Testis (tissue), 3 donors: ENCODE data around the gene NRIP1. TPM values are rescaled to one million over a fixed set of nuclear protein-coding genes. Genes with fewer than 3 reads are reported as not detected.

Source experiments
- DNase-seq: peaks from one replicate; pipeline ENCODE4 v3.0.0-alpha.2; 2019
- H3K27ac ChIP-seq, 2 donors: fragments of 200-600 bp; sonication (generic); one replicate each; pipeline ENCODE4 v1.5.1; 2019
- H3K27me3 ChIP-seq: fragments of 200-600 bp; sonication (generic); one replicate; pipeline ENCODE4 v1.5.1; 2019
- H3K36me3 ChIP-seq: fragments of 200-600 bp; sonication (generic); one replicate; pipeline ENCODE4 v1.5.1; 2017; ENCODE audit warnings: low read depth; ENCODE audit errors: missing control alignments
- H3K4me1 ChIP-seq: fragments of 200-600 bp; sonication (generic); one replicate; pipeline ENCODE4 v1.5.1; 2019
- H3K4me3 ChIP-seq, 2 donors: fragments of 200-600 bp; sonication (generic); one replicate each; pipeline ENCODE4 v1.5.1; 2017 to 2019
- H3K9me3 ChIP-seq: fragments of 200-600 bp; sonication (generic); one replicate; pipeline ENCODE4 v1.5.1; 2017
- POLR2A ChIP-seq: fragments of 450-650 bp; IDR thresholded peaks from one replicate; pipeline ENCODE4 v1.6.1; 2017; ENCODE audit warnings: antibody characterized with exemption, mild to moderate bottlenecking, moderate library complexity
- WGBS, 2 donors: methylation state at CpG; one replicate each; pipeline ENCODE4 v1.1.5; 2018; 5-methylcytosine and 5-hydroxymethylcytosine counted together
- intact Hi-C: fragments of 100-400 bp; cut with DNase I; formaldehyde crosslinking; loops from one replicate; pipeline ENCODE4 v1.15.1; 2023; ENCODE audit warnings: low total_unique reads
- polyA plus RNA-seq: library from polyadenylated mRNA; stranded (reverse); fragments of 350-450 nt; fragmentation: Illumina TruSeq; extraction: RNeasy Lipid Tissue Mini Kit (QIAGEN cat#74804); gene quantifications from one replicate; pipeline ENCODE4 v1.2.3, GENCODE V29; 2014; ENCODE audit warnings: low read depth, low replicate concordance; ENCODE audit not compliant: insufficient read depth
- total RNA-seq, 2 donors: library from RNA; depleted of rRNA; stranded (reverse); fragments of >200 nt; gene quantifications; one replicate each; pipeline ENCODE4 v1.2.3, GENCODE V29; 2016
- TF ChIP-seq, protein P1 (sequence below), 3 experiments: fragments of 450-650 bp in 2 of 3; fragments of 200-600 bp in 1 of 3; sonication (generic) in 1 of 3; IDR thresholded peaks; one replicate each; pipeline ENCODE4 v1.5.1; 2016 to 2019; ENCODE audit warnings: antibody characterized with exemption in 3 of 3, mild to moderate bottlenecking in 2 of 3, moderate library complexity in 1 of 3

The NRIP1 gene
- total and polyA plus RNA-seq, 3 donors from 2014 or later = 18.0 to 36.1 (median 26.8) TPM

- TF ChIP-seq POLR2A = no peak
- TF ChIP-seq, protein P1, sequence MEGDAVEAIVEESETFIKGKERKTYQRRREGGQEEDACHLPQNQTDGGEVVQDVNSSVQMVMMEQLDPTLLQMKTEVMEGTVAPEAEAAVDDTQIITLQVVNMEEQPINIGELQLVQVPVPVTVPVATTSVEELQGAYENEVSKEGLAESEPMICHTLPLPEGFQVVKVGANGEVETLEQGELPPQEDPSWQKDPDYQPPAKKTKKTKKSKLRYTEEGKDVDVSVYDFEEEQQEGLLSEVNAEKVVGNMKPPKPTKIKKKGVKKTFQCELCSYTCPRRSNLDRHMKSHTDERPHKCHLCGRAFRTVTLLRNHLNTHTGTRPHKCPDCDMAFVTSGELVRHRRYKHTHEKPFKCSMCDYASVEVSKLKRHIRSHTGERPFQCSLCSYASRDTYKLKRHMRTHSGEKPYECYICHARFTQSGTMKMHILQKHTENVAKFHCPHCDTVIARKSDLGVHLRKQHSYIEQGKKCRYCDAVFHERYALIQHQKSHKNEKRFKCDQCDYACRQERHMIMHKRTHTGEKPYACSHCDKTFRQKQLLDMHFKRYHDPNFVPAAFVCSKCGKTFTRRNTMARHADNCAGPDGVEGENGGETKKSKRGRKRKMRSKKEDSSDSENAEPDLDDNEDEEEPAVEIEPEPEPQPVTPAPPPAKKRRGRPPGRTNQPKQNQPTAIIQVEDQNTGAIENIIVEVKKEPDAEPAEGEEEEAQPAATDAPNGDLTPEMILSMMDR (IDR thresholded peaks at IDR 0.05) = no peak
- Histone ChIP-seq H3K4me3 (no peak overlapping the region), H3K9me3 (no peaks in the 10 kb centered on the region), H3K36me3 (no peaks in the 10 kb centered on the region), H3K4me1 (peaks cover 6% of the 10 kb centered on the region), H3K27ac (no peak overlapping the region), H3K27me3 (no peaks in the 10 kb centered on the region)
- DNase-seq = no peak
- intact Hi-C loops = no loop called here
- 72 to 78% methylated on average over 11 of the region's 11 CpGs for WGBS, 2 donors
Observed at GRCh38 chr21:15050568-15051377, 14.0 kb downstream of the NRIP1 start.

DNA sequence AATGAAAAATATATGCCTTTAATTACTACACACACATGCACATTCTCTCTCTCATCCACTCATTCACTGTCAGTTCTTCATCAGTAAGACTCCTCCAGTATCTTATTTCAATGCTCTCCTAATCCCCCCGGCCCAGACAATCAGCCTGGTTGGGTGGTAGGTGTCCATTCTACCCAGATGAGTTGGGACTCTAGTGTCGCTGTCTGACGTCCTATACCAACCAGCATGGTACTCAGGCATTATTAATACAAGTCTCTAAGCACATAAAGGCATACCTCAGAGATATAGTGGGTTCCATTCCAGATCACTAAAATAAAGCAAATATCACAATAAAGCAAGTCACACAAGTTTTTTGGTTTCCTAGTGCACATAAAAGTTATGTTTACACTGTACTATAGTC is 19.8 kb downstream of the NRIP1 start:
- no peak overlapping the region for H3K27ac ChIP-seq
- DNase-seq = no peak
- TF ChIP-seq, protein P1 (IDR thresholded peaks at IDR 0.05) = no peak
- no peak for TF ChIP-seq POLR2A
- H3K9me3 ChIP-seq = no peaks in the 10 kb centered on the region
- H3K27me3 ChIP-seq = no peaks in the 10 kb centered on the region
- 80 to 92% methylated on average over 3 of the region's 3 CpGs for WGBS, 2 donors
- no peak overlapping the region for H3K4me3 ChIP-seq
- no peaks in the 10 kb centered on the region for H3K36me3 ChIP-seq
- H3K4me1 ChIP-seq = peaks cover 3% of the 10 kb centered on the region
- intact Hi-C loops = no loop called here

DNA sequence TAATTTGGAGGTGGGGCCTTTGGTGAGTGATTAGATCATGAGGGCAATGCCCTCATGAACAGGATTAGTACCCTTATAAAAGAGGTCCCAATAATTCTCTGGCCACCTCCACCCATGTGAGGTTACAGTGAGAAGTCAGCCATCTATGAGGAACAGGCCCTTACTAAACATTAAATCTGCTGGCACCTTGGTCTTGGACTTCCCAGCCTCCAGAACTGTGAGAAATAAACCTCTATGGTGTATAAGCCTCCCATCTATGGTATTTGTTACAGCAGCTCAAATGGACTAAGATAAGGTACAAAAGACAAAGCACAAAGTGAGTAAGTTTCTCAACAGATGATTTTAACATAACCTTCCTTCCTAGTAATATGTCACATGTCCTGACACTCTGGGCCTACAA is 22.3 kb downstream of the NRIP1 start:
- no peak for TF ChIP-seq POLR2A
- TF ChIP-seq, protein P1 (IDR thresholded peaks at IDR 0.05) = no peak
- intact Hi-C loops = no loop called here
- Histone ChIP-seq H3K27ac (no peak overlapping the region), H3K4me1 (peaks cover 3% of the 10 kb centered on the region), H3K36me3 (no peaks in the 10 kb centered on the region), H3K4me3 (no peak overlapping the region), H3K9me3 (no peaks in the 10 kb centered on the region), H3K27me3 (no peaks in the 10 kb centered on the region)
- no peak for DNase-seq

DNA sequence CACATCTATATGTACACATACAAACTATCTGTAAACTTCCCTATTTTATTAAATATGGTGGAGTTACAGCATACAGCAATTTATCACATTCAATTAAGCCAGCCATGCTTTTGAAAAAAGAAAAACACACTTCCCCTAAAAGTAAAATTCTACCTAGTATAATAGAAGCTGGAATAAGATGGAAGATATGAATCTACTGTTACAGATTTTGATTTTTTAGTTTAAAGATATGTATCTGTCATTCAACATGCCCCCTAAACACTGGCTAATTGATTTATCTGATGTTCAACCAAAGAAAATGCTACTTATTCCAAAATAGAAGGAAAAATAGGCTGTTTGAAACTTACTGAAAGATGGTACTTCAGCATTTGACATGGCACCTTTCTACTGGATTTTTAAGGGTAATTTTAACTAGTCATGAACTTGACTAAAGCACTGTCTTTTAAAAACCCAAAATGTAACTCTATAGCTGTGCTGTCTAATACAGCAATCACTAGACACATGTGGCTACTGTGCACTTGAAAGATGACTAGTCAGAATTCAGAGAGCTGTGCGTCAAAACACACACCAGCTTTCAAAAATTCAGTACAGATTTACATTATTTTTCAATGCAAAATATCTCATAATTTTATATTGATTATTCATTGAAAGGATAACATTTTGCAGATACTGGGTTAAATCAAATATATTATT is 25.0 kb downstream of the NRIP1 start:
- no peaks in the 10 kb centered on the region for H3K36me3 ChIP-seq
- TF ChIP-seq, protein P1 (IDR thresholded peaks at IDR 0.05) = no peak
- TF ChIP-seq POLR2A = no peak
- H3K4me3 ChIP-seq = no peak overlapping the region
- intact Hi-C loops = no loop called here
- peaks cover 3% of the 10 kb centered on the region for H3K4me1 ChIP-seq
- H3K27me3 ChIP-seq = no peaks in the 10 kb centered on the region
- H3K9me3 ChIP-seq = no peaks in the 10 kb centered on the region
- WGBS, 2 donors = 97 to 98% methylated on average over 1 of the region's 1 CpG
- no peak overlapping the region for H3K27ac ChIP-seq
- no peak for DNase-seq
